ENCODE measurements around the gene XPA.

XPA gene

DNA sequence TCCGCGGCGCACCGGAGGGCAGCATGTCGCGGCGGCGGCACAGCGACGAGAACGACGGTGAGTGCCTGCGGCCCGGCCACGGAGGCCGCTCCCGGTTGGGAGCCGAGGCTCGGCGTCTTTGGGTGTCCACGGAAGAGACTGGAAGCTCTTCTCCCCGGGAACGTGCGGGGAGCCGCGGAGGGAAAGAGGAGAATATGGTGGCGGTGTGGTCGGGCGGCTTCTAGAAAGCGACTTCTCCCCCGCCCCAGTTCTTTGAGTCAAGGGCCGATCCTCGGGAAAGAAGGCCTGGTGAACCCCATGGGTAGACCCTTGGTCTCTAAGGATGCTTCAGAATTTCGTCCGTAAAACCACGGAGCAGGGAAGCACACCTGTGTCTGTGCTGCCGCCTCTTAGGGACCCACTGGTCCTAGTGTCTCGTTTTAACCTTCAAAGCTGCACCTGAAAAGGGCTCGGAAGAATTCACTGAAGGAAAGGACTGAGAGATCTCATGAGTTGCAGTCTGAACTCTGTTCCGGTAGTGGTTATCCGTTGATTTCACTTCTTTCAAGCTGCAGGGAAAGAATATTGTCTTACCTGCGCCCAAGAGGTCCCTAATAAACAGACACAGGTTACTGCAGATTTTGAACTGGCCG is 63.2 kb downstream of the XPA start:
- TF ChIP-seq TAF1 (IDR thresholded peaks at IDR 0.05; ENCODE audit: borderline replicate concordance, insufficient read depth, low read length) (no peak), POLR2AphosphoS5 (IDR thresholded peaks at IDR 0.05; ENCODE audit: low read depth, low read length) (no peak; the same call in 1 of the 2 replicates), FOXP2 (optimal IDR thresholded peaks at IDR 0.05; ENCODE audit: borderline replicate concordance, extremely low read depth, extremely low read length, insufficient read depth) (no peak), SIN3A (IDR thresholded peaks at IDR 0.05; ENCODE audit: borderline replicate concordance, insufficient read depth, low read length) (no peak)
- TF ChIP-seq, protein P1, sequence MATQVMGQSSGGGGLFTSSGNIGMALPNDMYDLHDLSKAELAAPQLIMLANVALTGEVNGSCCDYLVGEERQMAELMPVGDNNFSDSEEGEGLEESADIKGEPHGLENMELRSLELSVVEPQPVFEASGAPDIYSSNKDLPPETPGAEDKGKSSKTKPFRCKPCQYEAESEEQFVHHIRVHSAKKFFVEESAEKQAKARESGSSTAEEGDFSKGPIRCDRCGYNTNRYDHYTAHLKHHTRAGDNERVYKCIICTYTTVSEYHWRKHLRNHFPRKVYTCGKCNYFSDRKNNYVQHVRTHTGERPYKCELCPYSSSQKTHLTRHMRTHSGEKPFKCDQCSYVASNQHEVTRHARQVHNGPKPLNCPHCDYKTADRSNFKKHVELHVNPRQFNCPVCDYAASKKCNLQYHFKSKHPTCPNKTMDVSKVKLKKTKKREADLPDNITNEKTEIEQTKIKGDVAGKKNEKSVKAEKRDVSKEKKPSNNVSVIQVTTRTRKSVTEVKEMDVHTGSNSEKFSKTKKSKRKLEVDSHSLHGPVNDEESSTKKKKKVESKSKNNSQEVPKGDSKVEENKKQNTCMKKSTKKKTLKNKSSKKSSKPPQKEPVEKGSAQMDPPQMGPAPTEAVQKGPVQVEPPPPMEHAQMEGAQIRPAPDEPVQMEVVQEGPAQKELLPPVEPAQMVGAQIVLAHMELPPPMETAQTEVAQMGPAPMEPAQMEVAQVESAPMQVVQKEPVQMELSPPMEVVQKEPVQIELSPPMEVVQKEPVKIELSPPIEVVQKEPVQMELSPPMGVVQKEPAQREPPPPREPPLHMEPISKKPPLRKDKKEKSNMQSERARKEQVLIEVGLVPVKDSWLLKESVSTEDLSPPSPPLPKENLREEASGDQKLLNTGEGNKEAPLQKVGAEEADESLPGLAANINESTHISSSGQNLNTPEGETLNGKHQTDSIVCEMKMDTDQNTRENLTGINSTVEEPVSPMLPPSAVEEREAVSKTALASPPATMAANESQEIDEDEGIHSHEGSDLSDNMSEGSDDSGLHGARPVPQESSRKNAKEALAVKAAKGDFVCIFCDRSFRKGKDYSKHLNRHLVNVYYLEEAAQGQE (IDR thresholded peaks at IDR 0.05; ENCODE audit: insufficient read depth in 1 of 2, low read depth in 2 of 2, low read length in 2 of 2): no peak; a peak in 1 of 4 replicates

DNA sequence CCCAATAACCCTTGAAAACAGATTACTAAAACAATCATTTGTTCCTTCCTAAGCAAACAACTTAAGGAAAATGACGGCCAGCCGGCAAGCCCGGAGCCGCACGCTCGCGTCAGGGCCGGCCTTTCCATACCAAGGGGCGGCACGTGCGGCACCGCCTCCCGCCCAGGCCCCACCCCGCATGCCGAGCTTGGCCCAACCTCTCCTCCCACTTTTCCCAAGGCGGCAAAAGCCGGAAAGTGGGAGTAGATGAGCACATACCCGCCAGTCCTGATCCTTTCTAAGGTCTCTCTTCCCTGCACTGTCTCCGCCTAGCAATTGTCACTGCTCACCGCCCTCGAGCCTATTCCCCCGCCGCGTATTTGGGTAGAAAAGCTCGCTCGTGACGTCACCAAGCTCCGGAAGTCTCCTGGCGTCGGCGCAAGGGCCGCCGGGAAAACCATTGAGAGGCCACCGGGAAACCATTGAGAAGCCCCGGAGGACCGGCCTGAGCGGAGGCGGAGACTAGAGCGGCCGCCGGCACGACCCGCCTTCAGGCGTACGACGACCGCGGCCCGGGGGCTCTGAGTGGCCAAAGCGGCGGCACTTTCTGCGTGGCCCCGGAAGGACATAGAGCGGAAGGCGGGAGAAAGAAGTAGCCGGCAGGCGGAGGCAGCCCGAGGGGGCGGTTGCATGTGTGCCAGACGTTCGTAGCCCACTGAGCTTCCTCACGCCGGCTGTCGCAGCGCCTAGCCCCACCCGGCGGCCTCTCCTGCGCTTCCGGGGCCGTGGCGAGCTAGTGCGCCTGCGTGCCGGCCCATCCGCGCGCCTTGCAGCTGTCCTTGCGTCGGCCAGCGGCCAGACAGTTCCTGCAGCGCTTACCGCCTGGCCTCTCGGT is 63.9 kb downstream of the XPA start, which contains the start of the genes NCBP1 and TSTD2:
Gene NCBP1, plus strand, starts transcription at position 837 of the 874 bp plus-strand sequence. CDS start 61 bp downstream, outside the sequence.
Gene TSTD2, minus strand, starts transcription at position 384 of the 874 bp plus-strand sequence. CDS start 5,806 bp downstream, outside the sequence.
- TF ChIP-seq, protein P1 (IDR thresholded peaks at IDR 0.05; ENCODE audit: insufficient read depth in 1 of 2, low read depth in 2 of 2, low read length in 2 of 2): peak in 1 of 2 experiments; percentile 29; a peak in 1 of 4 replicates
- TF ChIP-seq SIN3A (IDR thresholded peaks at IDR 0.05; ENCODE audit: borderline replicate concordance, insufficient read depth, low read length) (0 out of 2 replicates have a peak, but pooled peaks have one; percentile 45), TAF1 (IDR thresholded peaks at IDR 0.05; ENCODE audit: borderline replicate concordance, insufficient read depth, low read length) (peak; percentile 82), FOXP2 (optimal IDR thresholded peaks at IDR 0.05; ENCODE audit: borderline replicate concordance, extremely low read depth, extremely low read length, insufficient read depth) (peak; percentile 79), POLR2AphosphoS5 (IDR thresholded peaks at IDR 0.05; ENCODE audit: low read depth, low read length) (peak; percentile 85; the same call in 1 of the 2 replicates)

DNA sequence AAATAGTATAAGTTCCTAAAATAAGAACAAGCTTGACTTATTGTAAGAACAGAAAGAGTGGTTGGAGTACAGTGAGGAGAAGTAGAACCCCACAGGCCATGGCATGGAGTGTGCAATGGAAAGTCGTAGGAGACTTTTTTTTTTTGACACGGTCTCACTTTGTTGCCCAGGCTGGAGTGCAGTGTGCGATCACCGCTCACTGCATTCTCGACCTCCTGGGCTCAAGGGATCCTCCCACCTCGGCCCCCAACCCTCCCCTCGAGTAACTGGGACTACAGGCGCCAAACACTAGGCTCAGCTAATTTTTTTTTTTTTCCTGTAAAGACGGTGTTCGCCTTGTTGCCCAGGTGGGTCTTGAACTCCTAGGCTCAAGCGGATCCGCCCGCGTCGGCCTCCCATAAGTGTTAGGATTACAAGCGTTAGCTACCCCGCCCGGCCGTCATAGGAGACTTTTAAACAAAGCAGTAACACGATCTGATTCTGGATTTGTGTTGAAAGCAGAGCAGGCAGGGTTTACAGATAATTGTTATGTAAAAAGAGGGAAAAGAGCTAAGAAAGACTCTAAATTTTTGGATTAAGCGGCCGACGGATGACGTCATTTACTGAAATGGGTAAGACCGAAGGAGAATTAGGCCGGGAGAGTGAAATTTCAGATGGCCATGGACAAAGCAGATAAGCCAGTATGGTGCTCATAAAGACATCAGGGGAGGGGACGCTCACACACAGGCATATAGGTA is 64.7 kb downstream of the XPA start:
- TF ChIP-seq SIN3A (IDR thresholded peaks at IDR 0.05; ENCODE audit: borderline replicate concordance, insufficient read depth, low read length) (no peak), TAF1 (IDR thresholded peaks at IDR 0.05; ENCODE audit: borderline replicate concordance, insufficient read depth, low read length) (no peak), POLR2AphosphoS5 (IDR thresholded peaks at IDR 0.05; ENCODE audit: low read depth, low read length) (no peak), FOXP2 (optimal IDR thresholded peaks at IDR 0.05; ENCODE audit: borderline replicate concordance, extremely low read depth, extremely low read length, insufficient read depth) (no peak)
- TF ChIP-seq, protein P1 (IDR thresholded peaks at IDR 0.05; ENCODE audit: insufficient read depth in 1 of 2, low read depth in 2 of 2, low read length in 2 of 2): no peak

DNA sequence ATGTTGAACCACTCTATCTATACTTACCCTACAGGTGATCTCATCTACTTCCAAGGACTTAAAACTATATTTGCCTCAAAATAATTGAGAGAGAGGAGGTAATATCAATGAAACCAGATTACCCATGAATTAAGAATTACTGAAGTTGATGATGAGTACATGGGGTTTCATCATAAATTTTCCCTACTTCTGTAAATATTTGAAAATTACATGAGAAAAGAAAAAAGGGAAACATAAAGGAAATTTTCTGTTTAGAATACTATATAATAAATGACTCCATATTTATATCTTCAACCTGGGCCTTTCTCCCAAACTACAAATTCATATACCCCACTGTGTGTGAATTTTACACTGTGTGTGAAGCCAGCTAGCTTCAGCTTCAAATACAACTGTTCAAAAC is 66.5 kb downstream of the XPA start:
- no peak for TF ChIP-seq SIN3A (IDR thresholded peaks at IDR 0.05; ENCODE audit: borderline replicate concordance, insufficient read depth, low read length)
- TF ChIP-seq POLR2AphosphoS5 (IDR thresholded peaks at IDR 0.05; ENCODE audit: low read depth, low read length): no peak
- TF ChIP-seq, protein P1 (IDR thresholded peaks at IDR 0.05; ENCODE audit: insufficient read depth in 1 of 2, low read depth in 2 of 2, low read length in 2 of 2): no peak
- no peak for TF ChIP-seq TAF1 (IDR thresholded peaks at IDR 0.05; ENCODE audit: borderline replicate concordance, insufficient read depth, low read length)
- TF ChIP-seq FOXP2 (optimal IDR thresholded peaks at IDR 0.05; ENCODE audit: borderline replicate concordance, extremely low read depth, extremely low read length, insufficient read depth): no peak
